Smooth muscle cell (in vitro differentiated cells): ENCODE results near the gene TBC1D32. TPM values are rescaled to one million over a fixed set of nuclear protein-coding genes. Genes with fewer than 3 reads are reported as not detected.
"Not testable (repeated sequence)": the region's sequence is repeated elsewhere in the genome, so short reads cannot be mapped to it uniquely, and the experiment has no call there.

ENCODE experiments used
- DNase-seq: peaks from one replicate; lab custom pipeline; 2025; ENCODE audit not compliant: unreplicated experiment; lab: John Stamatoyannopoulos, UW
- H2AFZ ChIP-seq: fragments of 200-600 bp; sonication (generic); 2 replicates; pipeline ENCODE4 v1.6.0; 2016; ENCODE audit warnings: antibody characterized with exemption, low read depth, mild to moderate bottlenecking
- H3F3A ChIP-seq: fragments of 200-600 bp; sonication (generic); 2 replicates; pipeline ENCODE4 v1.6.0; 2017; ENCODE audit warnings: antibody characterized with exemption, low read depth
- H3K27ac ChIP-seq: fragments of 200-600 bp; sonication (generic); 2 replicates; pipeline ENCODE4 v1.5.1; 2016; ENCODE audit warnings: low read depth, mild to moderate bottlenecking
- H3K27me3 ChIP-seq: fragments of 200-600 bp; sonication (generic); 2 replicates; pipeline ENCODE4 v1.6.1; 2016; ENCODE audit warnings: low read depth, mild to moderate bottlenecking
- H3K36me3 ChIP-seq: fragments of 200-600 bp; sonication (generic); 2 replicates; pipeline ENCODE4 v1.5.1; 2016; ENCODE audit warnings: low read depth
- H3K4me1 ChIP-seq: fragments of 200-600 bp; sonication (generic); 2 replicates; pipeline ENCODE4 v1.5.1; 2016; ENCODE audit warnings: low read depth
- H3K4me2 ChIP-seq: fragments of 200-600 bp; sonication (generic); 2 replicates; pipeline ENCODE4 v1.6.0; 2016; ENCODE audit warnings: mild to moderate bottlenecking
- H3K4me3 ChIP-seq: fragments of 200-600 bp; sonication (generic); 2 replicates; pipeline ENCODE4 v1.5.1; 2016; ENCODE audit warnings: mild to moderate bottlenecking
- H3K79me2 ChIP-seq: fragments of 200-600 bp; sonication (generic); 2 replicates; pipeline ENCODE4 v1.6.0; 2016; ENCODE audit warnings: low read depth, mild to moderate bottlenecking
- H3K9ac ChIP-seq: fragments of 200-600 bp; sonication (generic); 2 replicates; pipeline ENCODE4 v1.6.0; 2016; ENCODE audit warnings: low read depth
- H3K9me3 ChIP-seq: fragments of 200-600 bp; sonication (generic); replicated peaks from 2 replicates; pipeline ENCODE4 v1.5.1; 2016; ENCODE audit warnings: low read depth
- H4K20me1 ChIP-seq: fragments of 200-600 bp; sonication (generic); 2 replicates; pipeline ENCODE4 v1.6.0; 2016; ENCODE audit warnings: low read depth
- CTCF ChIP-seq: fragments of 200-600 bp; sonication (generic); IDR thresholded peaks from 2 replicates; pipeline ENCODE4 v1.5.1; 2017; ENCODE audit warnings: borderline replicate concordance, mild to moderate bottlenecking, antibody characterized with exemption; ENCODE audit not compliant: insufficient read depth, poor library complexity, severe bottlenecking
- WGBS: methylation state at CpG from one replicate; pipeline ENCODE4 v1.1.7; 2016; ENCODE audit warnings: low lambda C conversion rate; 5-methylcytosine and 5-hydroxymethylcytosine counted together
- polyA plus RNA-seq: library from polyadenylated mRNA; unstranded; fragments of >200 nt; fragmentation: Nextera tagmentation; extraction: Ambion mirVana; gene quantifications from 2 replicates; pipeline ENCODE4 v1.2.1, GENCODE V29; 2016
- total RNA-seq: library from RNA; depleted of rRNA; stranded (reverse); fragments of >200 nt; gene quantifications from 2 replicates; pipeline ENCODE4 v1.2.3, GENCODE V29; 2014

The TBC1D32 gene
- total and polyA plus RNA-seq, 2 experiments from 2014 or later: 4.2 to 14.5 TPM

DNA sequence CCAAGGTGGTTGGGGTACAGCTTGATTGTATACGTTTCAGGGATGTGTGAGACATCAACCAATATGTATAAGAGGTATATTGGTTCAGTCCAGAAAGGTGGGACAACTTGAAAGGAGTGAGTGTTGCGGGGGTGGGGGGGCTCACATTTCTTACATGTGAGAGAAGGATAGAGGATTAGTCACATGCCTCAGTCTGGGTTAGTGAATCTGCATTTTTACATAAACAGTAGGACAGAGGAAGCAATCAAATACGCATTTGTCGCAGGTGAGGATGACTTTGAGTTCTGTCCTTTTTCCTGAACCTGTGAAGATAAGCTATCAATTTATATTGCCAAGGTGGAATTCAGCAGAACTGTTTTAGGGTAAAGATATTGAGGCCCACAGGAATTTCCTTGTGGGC, 42.1 kb upstream of the TBC1D32 start:
- Histone ChIP-seq H3F3A (no peaks in the 10 kb centered on the region), H3K4me3 (no peak overlapping the region), H3K4me2 (no peak overlapping the region), H4K20me1 (no peaks in the 10 kb centered on the region), H3K4me1 (no peaks in the 10 kb centered on the region), H3K9ac (no peak overlapping the region), H2AFZ (no peak overlapping the region), H3K79me2 (no peaks in the 10 kb centered on the region), H3K27me3 (no peaks in the 10 kb centered on the region), H3K27ac (no peak overlapping the region), H3K9me3 (no peaks in the 10 kb centered on the region), H3K36me3 (peaks cover 3% of the 10 kb centered on the region)
- WGBS: 87% methylated on average over 4 of the region's 4 CpGs
- no peak for DNase-seq
- no peak for TF ChIP-seq CTCF

GRCh38 chr6:121374219-121374618, 39.9 kb upstream of the TBC1D32 start:
- H3K36me3 ChIP-seq, H4K20me1 ChIP-seq, H3K79me2 ChIP-seq, H3K9me3 ChIP-seq, DNase-seq, H3K4me3 ChIP-seq, H3K9ac ChIP-seq, H3K27me3 ChIP-seq, H3K4me2 ChIP-seq, H2AFZ ChIP-seq, H3K27ac ChIP-seq, H3F3A ChIP-seq, H3K4me1 ChIP-seq: not testable (repeated sequence)
- WGBS: 100% methylated on average over 1 of the region's 1 CpG

DNA sequence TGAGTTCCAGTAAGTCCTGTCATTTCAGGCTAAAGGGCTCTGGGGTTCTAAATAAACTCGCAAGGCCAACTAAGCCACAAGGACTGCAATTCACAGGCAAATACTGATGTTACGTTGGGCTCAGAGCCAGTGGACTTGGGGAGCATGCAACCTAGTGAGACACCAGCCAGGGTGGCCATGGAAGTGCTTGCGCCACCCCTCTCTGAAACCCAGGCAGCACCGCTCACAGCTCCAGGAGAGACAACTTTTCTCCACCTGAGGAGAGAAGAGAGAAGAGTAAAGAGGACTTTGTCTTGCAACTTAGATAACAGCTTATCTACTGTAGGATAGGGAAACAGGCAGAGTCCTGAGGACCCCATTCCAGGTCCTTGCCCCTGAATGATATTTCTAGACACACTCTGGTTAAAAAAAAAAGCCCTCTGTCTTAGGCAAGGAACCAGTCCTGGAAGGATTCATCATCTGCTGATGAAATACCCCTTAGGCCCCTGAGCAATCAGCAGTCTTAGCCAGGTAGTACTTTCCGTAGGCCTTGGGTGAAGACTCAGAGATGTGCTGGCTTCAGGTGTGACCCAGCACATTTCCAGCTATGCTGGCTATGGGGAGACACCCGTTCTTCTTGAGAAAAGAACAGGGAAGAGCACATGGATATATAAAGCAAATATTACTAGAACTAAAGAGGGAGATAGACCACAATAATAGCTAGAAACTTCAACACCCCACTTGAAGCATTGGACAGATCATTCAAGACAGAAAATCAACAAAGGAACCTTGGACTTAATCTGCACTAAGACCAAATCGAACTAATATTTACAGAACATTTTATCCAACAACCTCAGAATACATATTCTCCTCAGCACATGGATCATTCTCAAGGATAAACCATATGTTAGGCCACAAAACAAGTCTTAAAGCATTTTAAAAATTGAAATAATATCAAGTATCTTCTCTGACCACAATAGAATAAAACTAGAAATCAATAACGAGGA, 31.5 kb upstream of the TBC1D32 start:
- H3K27ac ChIP-seq: no peak overlapping the region
- WGBS: 88% methylated on average over 8 of the region's 8 CpGs
- no peaks in the 10 kb centered on the region for H3F3A ChIP-seq

GRCh38 chr6:121356575-121356974, 22.3 kb upstream of the TBC1D32 start:
- Histone ChIP-seq H3K9ac (no peak overlapping the region), H3K27ac (no peak overlapping the region), H3K4me3 (no peak overlapping the region), H3K27me3 (no peaks in the 10 kb centered on the region), H3K4me1 (no peaks in the 10 kb centered on the region), H4K20me1 (no peaks in the 10 kb centered on the region), H3K79me2 (no peaks in the 10 kb centered on the region), H3F3A (no peaks in the 10 kb centered on the region), H3K9me3 (no peaks in the 10 kb centered on the region), H3K36me3 (no peaks in the 10 kb centered on the region), H3K4me2 (no peak overlapping the region), H2AFZ (no peak overlapping the region)
- no peak for DNase-seq
- TF ChIP-seq CTCF: peak; percentile 14
- 90% methylated on average over 1 of the region's 1 CpG for WGBS

More for the DNA sequence above, 31.5 kb upstream of the TBC1D32 start:
- Histone ChIP-seq H3K9ac (no peak overlapping the region), H3K36me3 (no peaks in the 10 kb centered on the region), H3K4me2 (no peak overlapping the region), H3K4me3 (no peak overlapping the region), H4K20me1 (no peaks in the 10 kb centered on the region), H3K4me1 (no peaks in the 10 kb centered on the region), H3K79me2 (no peaks in the 10 kb centered on the region), H2AFZ (no peak overlapping the region), H3K9me3 (no peaks in the 10 kb centered on the region), H3K27me3 (no peaks in the 10 kb centered on the region)
- no peak for TF ChIP-seq CTCF
- no peak for DNase-seq
